Muscle layer of duodenum (tissue), 2 donors: ENCODE results near the gene EPHB2.
"Not testable (repeated sequence)": the region's sequence is repeated elsewhere in the genome, so short reads cannot be mapped to it uniquely, and the experiment has no call there.

ENCODE experiments used
- H3K27ac ChIP-seq: one replicate; pipeline ENCODE4 v1.7.0; 2013; ENCODE audit warnings: mild to moderate bottlenecking, low read length
- H3K27me3 ChIP-seq: one replicate; pipeline ENCODE4 v1.7.0; 2013; ENCODE audit warnings: low read depth, mild to moderate bottlenecking, control low read depth, low read length
- H3K36me3 ChIP-seq, 2 donors: one replicate each; pipeline ENCODE4 v1.7.0; 2013; ENCODE audit warnings: low read length in 2 of 2, control low read depth in 1 of 2, mild to moderate bottlenecking in 1 of 2; ENCODE audit not compliant: insufficient read depth in 2 of 2, control insufficient read depth in 1 of 2
- H3K4me1 ChIP-seq, 2 donors: one replicate each; pipeline ENCODE4 v1.7.0; 2013; ENCODE audit warnings: low read length in 2 of 2, mild to moderate bottlenecking in 2 of 2, control low read depth in 1 of 2, moderate library complexity in 1 of 2; ENCODE audit not compliant: insufficient read depth in 2 of 2, control insufficient read depth in 1 of 2
- H3K4me3 ChIP-seq, 2 donors: one replicate each; pipeline ENCODE4 v1.7.0; 2013; ENCODE audit warnings: low read length in 2 of 2, low read depth in 1 of 2, mild to moderate bottlenecking in 1 of 2
- H3K9me3 ChIP-seq, 2 donors: one replicate each; pipeline ENCODE4 v1.7.0; 2013; ENCODE audit warnings: low read length in 2 of 2, control low read depth in 1 of 2, mild to moderate bottlenecking in 1 of 2; ENCODE audit not compliant: control insufficient read depth in 1 of 2
- donor health status: healthy.

Gene EPHB2

DNA sequence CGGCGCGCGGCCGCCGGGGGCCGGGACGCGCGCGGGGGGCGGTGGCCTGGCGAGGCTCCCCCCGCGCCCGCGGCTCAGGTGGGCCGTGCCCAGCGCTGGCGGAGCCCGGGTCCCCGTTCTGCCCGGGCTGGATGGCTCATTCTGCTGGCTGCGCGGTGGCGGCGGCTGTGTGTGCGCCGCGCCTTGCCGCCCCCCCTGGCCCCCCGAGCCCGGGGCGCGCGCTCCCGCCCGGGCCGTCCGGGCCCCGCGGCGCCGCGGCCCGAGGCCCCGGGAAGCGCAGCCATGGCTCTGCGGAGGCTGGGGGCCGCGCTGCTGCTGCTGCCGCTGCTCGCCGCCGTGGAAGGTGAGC, at the start of gene EPHB2:
Gene EPHB2, plus strand, starts transcription at position 139 of the 349 bp plus-strand sequence. Its CDS starts 144 bp downstream, at position 283.
- Histone ChIP-seq H3K4me3 (peak within 1 kb of the TSS; percentile 63 to 69), H3K4me1 (peaks cover 0 to 22% of the 10 kb centered on the region in 2 donors), H3K27me3 (peaks cover 7% of the 10 kb centered on the region), H3K27ac (no peak within 1 kb of the TSS), H3K9me3 (no peaks in the 10 kb centered on the region), H3K36me3 (no peaks in the 10 kb centered on the region)

DNA sequence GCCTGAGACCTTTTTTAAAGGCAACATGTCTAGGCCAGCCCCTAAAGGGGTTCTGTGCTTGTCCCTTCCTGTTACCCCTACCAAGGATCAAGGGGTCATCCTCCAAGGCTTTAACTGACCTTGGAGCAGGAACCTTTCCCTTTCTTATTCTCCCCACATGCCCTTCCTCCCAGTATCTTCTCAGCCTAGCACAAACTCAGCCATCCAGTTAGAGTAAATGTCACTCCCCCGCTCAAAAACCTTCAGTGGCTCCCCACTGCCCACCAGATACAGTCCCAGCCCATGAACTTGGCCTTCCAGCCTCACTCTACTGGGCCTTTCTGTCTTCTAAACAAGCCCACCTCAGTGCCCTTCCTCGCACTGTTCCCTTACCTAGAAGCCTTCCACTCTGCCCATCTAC, 48.8 kb upstream of the EPHB2 start:
- H3K9me3 ChIP-seq: no peaks in the 10 kb centered on the region
- H3K27ac ChIP-seq: no peak overlapping the region
- H3K36me3 ChIP-seq: no peaks in the 10 kb centered on the region
- no peaks in the 10 kb centered on the region for H3K27me3 ChIP-seq
- no peak overlapping the region for H3K4me3 ChIP-seq
- H3K4me1 ChIP-seq: no peaks in the 10 kb centered on the region

DNA sequence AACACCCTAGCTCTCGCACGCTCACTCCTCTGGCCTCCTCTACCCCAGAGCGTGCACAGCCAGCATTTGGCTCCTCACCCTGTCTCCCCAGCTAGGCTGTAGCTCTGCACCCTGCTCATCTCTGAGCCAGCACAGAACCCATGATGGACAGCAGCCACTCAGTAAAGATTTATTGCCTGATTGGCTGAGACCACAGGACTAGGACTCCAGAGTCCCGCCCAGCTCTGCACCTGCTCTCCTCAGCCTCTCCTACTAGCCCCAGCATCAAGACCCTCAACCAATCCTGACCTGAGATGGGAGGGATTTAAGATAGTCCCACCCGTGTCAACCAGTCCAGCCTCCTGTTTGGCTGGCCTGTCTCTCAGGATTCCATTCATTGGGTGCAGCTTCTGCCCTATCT, 48.3 kb upstream of the EPHB2 start:
- H3K4me3 ChIP-seq: no peak overlapping the region

DNA sequence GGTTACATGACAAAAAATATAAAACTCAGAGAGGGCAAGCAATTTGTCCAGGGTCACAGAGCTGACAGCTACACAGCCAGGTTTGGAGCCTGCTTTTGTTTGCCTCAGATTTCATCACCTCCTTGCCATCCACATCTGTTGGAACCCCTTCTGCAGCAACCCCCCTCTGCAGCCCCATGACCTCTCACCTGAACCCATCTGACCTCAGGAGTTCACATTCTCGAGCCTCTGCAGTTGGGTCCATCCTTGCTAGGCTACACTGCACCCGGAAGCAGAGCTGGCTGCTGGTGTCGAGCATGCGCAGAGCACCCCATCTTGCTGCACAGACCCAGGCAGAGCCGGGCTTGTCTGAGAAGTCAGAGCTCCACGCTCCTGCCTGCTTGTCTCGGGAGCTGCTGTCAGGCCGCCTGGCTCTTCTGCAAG, 47.6 kb upstream of the EPHB2 start:
- Histone ChIP-seq H3K27ac (no peak overlapping the region), H3K27me3 (no peaks in the 10 kb centered on the region), H3K4me3 (no peak overlapping the region), H3K9me3 (no peaks in the 10 kb centered on the region), H3K4me1 (no peaks in the 10 kb centered on the region), H3K36me3 (no peaks in the 10 kb centered on the region)

More for the DNA sequence above, 48.3 kb upstream of the EPHB2 start:
- H3K9me3 ChIP-seq: no peaks in the 10 kb centered on the region
- H3K36me3 ChIP-seq: no peaks in the 10 kb centered on the region
- no peak overlapping the region for H3K27ac ChIP-seq
- H3K27me3 ChIP-seq: no peaks in the 10 kb centered on the region
- no peaks in the 10 kb centered on the region for H3K4me1 ChIP-seq

DNA sequence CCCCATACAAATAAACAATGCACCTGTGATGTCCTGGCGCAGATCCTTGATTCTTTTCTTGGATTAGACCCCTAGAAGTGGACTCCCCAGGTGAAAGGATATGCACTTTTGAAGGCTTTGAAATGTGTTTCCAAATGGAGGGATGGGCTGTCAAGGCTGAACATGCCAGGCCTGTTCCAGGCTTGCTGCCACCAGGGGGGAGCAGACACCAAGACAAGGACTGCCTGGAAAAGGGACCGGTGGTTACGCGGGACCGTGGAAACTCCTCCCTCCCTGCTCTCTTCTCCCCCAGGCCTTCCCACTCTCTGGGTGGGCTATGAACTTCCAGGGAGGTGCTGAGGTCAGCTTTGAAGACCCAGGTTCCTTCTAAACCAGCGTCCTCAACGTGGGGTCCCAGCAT, 44.9 kb upstream of the EPHB2 start:
- Histone ChIP-seq H3K4me1 (no peaks in the 10 kb centered on the region), H3K27ac (no peak overlapping the region), H3K27me3 (no peaks in the 10 kb centered on the region)

DNA sequence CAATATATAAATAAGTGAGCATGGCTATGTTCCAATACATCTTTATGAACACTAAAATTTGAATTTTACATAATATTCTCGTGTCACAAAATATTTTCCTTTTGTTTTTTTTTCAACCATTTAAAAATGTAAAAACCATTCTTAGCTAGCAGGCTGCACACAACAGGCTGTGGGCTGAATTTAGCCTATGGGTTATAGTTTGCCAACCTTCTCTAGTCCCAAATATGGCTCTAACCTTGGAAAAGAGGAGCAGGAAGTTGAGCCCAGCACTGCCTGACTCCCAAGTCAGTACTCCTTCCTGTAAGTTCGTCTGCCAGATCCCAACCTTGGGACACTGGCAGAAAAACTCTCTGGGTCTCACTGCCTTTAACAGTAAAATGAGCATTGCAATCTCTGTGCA, 44.2 kb upstream of the EPHB2 start:
- Histone ChIP-seq H3K36me3 (no peaks in the 10 kb centered on the region), H3K27ac (no peak overlapping the region), H3K9me3 (no peaks in the 10 kb centered on the region), H3K27me3 (no peaks in the 10 kb centered on the region), H3K4me3 (no peak overlapping the region), H3K4me1 (no peaks in the 10 kb centered on the region)

More for the DNA sequence above, 44.9 kb upstream of the EPHB2 start:
- no peak overlapping the region for H3K4me3 ChIP-seq
- no peaks in the 10 kb centered on the region for H3K9me3 ChIP-seq
- H3K36me3 ChIP-seq: no peaks in the 10 kb centered on the region

DNA sequence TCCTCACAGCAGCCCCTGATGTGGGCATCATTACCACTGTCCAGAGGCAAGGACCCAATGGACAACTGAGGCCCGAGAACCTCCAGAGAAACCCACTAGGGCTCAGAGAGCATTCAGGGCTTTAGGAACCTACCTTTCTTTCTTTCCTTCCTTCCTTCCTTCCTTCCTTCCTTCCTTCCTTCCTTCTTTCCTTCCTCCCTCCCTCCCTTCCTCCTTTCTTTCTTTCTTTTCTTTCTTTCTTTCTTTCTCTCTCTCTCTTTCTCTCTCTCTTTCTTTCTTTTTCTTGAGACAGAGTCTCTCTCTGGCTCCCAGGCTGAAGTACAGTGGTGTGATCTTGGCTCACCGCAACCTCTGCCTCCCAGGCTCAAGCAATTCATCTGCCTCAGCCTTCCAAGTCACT, 41.8 kb upstream of the EPHB2 start:
- not testable (repeated sequence) for H3K27me3 ChIP-seq, H3K36me3 ChIP-seq, H3K4me1 ChIP-seq, H3K9me3 ChIP-seq, H3K27ac ChIP-seq, H3K4me3 ChIP-seq

DNA sequence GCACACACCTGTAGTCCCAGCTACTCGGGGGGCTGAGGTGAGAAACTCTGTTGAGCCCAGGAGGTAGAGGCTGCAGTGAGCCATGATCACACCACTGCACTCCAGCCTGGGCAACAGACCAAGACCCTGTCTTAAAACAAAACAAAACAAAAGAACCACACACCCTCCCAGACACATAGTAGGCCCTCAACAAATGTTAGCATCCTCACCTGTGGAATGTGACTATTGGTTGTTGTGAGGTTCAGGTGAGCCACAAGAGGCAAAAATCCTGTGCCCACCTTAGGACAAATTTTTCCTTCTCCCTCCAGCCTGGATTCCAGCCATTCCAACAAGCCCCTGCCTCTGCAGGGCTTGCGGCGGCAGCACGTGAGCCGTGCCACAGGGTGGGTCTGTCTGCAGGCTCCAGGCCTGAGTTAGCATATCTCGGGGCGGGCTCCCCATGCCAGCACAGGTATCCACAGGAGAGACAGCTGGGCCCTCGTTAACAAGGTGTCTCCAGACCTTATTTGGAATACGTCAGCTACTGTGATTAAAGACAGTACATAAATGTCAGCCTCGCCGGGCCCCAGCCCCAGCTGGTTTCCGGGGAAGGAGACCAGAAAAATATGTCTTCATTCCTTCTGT, 40.2 kb upstream of the EPHB2 start:
- H3K27me3 ChIP-seq: peaks cover 5% of the 10 kb centered on the region
- H3K27ac ChIP-seq: no peak overlapping the region
- H3K4me1 ChIP-seq: no peaks in the 10 kb centered on the region
- no peaks in the 10 kb centered on the region for H3K9me3 ChIP-seq
- no peak overlapping the region for H3K4me3 ChIP-seq
- no peaks in the 10 kb centered on the region for H3K36me3 ChIP-seq

DNA sequence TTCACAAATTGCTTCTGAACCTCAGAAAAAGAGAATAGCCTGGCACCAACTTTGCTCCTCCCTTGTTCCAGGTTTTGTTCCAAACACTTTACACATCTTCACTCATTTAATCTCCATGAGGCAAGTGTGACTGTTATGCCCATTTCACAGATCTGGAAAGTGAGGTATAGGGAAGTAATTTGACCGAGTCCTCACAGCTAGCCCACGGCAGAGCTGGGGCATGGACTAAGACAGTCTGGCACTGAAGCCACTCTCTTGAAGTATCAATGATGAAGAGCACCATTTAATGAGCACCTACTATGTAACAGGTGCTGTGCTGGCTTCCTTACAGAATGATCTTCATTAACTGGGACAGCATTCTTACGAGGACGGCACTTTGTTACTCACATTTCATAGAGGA, 38.6 kb upstream of the EPHB2 start:
- no peak overlapping the region for H3K4me3 ChIP-seq
- H3K27ac ChIP-seq: no peak overlapping the region
- H3K9me3 ChIP-seq: no peaks in the 10 kb centered on the region
- no peaks in the 10 kb centered on the region for H3K36me3 ChIP-seq
- no peaks in the 10 kb centered on the region for H3K4me1 ChIP-seq
- H3K27me3 ChIP-seq: peaks cover 5% of the 10 kb centered on the region

DNA sequence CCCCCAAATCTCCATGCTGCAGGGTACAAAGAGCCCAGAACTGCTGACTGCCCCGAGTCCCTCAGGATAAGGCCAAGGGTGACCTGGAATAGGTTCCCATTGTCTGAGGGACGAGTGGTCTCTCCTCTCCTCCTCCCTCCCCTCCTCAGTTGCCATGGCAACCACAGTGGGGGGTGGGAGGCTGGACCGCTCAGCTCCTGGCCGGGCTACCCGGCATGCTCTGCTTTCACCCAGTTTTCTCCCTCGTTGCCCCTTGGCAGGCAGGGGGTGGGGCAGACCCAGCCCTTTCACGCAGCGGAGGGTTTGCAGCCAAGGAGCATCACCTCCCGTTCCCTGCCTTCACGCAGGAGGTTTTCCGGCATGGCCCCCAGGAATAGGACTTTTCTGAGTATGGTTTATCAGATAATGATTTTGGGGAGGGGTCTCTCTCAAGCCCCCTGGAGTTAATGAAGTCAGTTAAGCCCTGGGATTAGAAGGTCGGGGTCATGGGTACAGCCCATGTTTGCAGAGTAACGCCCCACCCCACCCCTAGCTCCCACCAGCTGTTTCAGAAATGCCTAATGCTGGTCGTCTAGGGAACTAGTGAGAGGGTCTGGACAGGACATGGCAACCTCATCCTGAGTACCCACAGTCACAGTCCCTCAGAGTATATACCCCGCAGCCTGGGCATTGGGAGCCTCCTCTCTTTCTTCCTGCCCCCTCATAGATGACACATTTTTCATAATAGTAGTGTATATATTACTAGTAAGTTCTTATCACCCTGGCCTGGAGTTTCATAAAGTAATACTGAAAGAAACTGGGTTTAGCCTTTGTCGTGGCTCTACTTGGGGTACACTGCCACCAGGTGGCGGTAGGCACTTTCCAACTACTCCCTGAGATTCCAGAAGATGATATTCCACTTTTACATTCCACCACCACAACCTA, 36.9 kb upstream of the EPHB2 start:
- Histone ChIP-seq H3K36me3 (no peaks in the 10 kb centered on the region), H3K4me3 (no peak overlapping the region), H3K4me1 (no peaks in the 10 kb centered on the region), H3K9me3 (no peaks in the 10 kb centered on the region), H3K27me3 (peaks cover 5% of the 10 kb centered on the region), H3K27ac (no peak overlapping the region)

DNA sequence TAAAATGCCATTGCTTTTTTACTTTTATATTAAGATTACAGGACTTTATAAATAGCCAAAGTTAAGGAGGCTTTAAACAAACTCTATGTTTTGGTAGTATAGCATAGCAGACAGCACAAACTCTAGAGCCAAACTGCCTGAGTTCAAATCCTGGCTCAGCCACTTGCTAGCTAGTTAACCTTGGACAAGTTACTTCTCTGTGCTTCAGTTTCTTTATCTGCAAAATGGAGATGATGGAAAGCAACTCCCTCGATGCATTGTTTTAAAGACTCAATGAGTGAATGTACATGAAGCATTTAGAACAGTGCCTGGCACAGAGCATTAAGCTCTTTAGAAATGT, 36.3 kb upstream of the EPHB2 start:
- H3K27me3 ChIP-seq: peaks cover 5% of the 10 kb centered on the region
- H3K36me3 ChIP-seq: no peaks in the 10 kb centered on the region
- H3K9me3 ChIP-seq: no peaks in the 10 kb centered on the region
- no peaks in the 10 kb centered on the region for H3K4me1 ChIP-seq
- no peak overlapping the region for H3K27ac ChIP-seq
- H3K4me3 ChIP-seq: no peak overlapping the region
